Lower lobe of right lung (tissue), 1 donor: ENCODE results near the gene VCX. TPM values are rescaled to one million over a fixed set of nuclear protein-coding genes. Genes with fewer than 3 reads are reported as not detected.

Experiments
- total RNA-seq: library from RNA; stranded (reverse); fragmentation: NEBNext Ultra II Directional; extraction: Animal tissue kit (Norgen Biotek cat#: 25700); gene quantifications from one replicate; pipeline ENCODE4 v1.2.1, GENCODE V29; 2021
- donor health status: DM: no; HTN: yes; CAD: no; lungs with severe emphysema.

The VCX gene
- total RNA-seq, 1 donor from 2014 or later: not detected

Other genes starting within 250 kb of the VCX start
- gene PNPLA4, start 84.2 kb downstream of the VCX start, total RNA-seq: 11.4 TPM